Measurements from ENCODE around the gene NRCAM.

GRCh38 chr7:108499566-108499965, 43.3 kb upstream of the NRCAM start:
- TF ChIP-seq POLR2AphosphoS5 (IDR thresholded peaks at IDR 0.05): no peak
- TF ChIP-seq EP300 (IDR thresholded peaks at IDR 0.05): no peak
- TF ChIP-seq CTCF (IDR thresholded peaks at IDR 0.05): no peak
- TF ChIP-seq POLR2A (IDR thresholded peaks at IDR 0.05): no peak
